ENCODE measurements around the gene TIAM2.
"Not testable (repeated sequence)": the region's sequence is repeated elsewhere in the genome, so short reads cannot be mapped to it uniquely, and the experiment has no call there.

Gene TIAM2

DNA sequence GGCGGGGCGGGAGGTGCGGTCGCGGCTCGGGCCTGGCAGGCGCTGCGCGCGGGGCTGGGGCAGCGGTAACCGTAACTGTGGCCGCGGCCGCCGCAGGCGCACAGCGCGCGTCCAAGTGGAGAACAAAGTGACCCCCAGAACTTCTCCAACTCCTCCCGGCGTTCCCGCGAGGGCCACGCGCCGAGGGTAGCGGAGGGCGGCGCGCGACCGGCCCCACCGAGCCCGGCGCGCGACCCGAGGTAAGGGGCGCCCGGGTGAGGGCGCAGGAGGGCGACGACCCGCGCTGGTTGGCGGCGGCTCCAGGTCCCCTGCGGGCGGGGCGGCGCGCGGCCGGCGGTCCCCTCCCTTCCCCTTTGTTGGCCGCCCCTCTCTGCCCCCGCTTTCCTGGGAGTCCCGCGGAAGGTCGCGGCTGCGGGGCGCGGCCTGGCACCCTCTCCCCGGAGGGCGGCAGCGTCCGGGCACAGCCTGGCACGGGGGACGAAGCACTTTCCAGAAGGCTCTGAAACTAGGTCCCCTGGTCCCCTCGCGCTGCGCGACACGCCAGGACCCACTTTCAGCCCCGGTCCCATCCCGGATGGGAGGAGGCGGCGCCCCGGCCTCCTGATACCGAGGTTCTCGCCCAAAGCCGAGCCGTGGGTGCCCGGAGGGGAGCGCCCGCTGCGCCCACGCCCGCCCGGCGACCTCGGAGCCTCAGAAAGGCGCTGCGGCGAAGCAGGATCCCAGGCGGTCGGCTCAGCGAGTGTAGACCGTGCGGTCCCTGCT is at the start of gene TIAM2:
TSS of gene TIAM2 (plus strand) at position 62 of the 762 bp plus-strand sequence. CDS start 133,909 bp downstream, outside the sequence.
- DNase-seq (ENCODE audit: low spot score), result no peak

DNA sequence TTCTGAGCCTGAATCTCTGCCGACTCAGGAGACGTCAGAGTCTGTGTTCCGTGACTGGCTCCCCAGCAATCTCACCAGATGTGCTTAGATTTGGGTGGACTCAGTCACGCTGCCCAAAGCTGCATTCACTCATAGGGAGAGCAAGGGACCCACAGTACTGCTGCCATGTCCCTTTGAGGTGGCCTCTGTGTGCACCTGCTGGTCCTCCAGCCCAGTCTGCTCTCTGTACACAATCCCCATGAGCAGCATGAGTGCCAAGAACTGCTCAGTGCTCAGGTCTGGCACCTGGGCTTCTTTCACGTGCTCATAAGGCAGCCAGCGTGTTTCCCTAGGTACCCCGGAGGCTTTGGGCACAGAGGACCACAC is 44.2 kb upstream of the TIAM2 start:
- DNase-seq (ENCODE audit: low spot score), result no peak

DNA sequence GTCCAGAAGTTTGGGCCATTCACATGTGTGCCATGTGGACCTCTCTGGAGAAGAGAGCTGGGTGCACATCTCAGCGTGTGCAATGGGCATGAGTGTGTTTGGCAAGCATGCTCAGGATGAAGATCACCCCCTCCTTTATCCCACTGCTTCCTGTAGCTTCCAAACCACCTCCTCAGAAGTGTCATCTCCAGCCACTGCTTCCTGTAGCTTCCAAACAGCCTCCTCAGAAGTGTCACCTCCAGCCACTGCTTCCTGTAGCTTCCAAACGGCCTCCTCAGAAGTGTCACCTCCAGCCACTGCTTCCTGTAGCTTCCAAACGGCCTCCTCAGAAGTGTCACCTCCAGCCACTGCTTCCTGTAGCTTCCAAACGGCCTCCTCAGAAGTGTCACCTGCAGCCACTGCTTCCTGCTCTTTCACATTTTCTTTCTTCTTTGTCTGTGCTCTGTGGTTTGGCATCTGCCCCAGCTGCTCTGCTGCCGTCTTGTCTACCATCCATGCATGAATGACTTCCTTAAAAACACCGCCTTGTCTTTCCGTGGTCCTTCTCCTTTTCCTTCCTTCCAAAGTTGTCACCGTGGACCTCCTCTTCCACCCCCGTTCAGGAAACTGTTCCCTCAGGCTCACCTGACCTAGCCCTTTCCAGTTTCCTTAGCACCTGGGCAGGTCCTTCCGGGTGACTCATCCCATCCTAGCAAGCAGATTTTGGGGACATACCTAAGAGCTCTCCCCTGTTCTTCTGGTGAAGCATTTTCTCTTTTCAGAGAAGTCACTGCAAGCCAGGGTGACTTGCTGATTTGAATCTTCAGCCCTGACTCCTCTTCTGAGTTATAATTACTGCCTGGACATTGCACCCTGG is 43.5 kb upstream of the TIAM2 start:
- DNase-seq (ENCODE audit: low spot score), result peak; percentile 29

DNA sequence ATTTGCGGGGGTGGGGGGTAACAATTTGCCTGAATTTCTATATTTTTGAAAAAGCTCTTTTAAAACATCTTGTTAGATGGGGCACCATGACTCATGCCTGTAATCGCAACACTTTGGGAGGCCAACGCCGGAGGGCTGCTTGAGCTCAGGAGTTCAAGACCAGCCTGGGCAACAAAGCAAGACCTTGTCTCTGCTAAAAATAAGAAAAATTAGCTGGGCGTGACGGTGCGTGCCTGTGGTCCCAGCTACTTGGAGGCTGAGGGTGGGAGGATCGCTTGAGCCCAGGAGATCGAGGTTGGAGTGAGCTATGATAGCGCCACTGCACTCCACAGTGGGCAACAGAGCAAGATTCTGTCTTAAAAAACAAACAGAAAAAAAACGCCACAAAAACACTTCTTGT is 41.5 kb upstream of the TIAM2 start:
- DNase-seq (ENCODE audit: low spot score), result no peak

DNA sequence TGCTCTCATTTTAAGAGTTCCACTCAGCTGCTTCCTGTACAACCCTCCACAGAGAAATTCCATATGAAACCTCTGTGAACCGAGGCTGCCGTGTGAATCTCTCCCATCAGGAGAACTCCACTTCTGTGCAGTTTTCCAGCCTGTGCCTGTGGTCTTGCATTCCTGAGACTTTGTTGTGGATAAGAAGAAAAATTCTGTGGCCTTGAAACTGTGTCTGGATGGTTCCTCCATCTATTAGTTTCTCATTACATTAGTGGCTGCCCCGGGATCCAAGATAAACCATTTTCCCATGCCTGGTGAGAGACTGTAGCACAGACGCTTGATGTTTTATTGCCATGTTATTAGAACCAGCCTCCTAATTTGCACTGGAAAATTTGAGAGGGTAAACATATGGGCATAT is 40.8 kb upstream of the TIAM2 start:
- no peak for DNase-seq (ENCODE audit: low spot score)

DNA sequence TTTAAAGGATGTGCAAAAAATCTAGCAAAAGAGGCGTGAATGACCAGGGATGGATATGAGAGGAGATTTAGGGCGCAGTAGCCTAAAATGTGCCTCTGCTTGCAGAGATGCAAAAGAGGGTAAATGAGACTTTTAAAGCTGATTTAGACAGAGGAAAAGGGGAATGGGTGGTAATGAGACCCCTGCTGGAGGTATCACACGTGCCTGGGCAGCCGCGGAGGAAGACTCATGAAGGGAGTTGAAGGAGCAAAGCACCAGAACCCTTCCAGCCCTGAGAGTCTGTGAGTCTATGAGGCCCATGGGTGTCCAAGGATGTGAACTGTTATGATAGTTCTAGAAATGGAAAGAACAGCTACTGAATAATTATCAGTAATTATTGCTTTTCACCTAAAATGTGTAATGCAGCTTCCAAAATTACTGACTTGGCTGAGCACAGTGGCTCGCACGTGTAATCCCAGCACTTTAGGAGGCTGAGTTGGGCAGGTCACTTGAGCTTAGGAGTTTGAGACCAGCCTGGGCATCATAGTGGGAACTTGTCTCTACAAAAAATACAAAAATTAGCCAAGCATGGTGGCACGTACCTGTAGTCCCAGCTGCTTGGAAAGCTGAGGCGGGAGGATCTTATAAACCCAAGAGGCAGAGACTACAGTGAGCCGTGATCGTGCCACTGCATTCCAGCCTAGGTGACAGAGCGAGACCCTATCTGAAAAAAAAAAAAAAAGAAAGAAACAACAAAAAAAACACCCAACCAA is 38.2 kb upstream of the TIAM2 start:
- DNase-seq (ENCODE audit: low spot score), result no peak

DNA sequence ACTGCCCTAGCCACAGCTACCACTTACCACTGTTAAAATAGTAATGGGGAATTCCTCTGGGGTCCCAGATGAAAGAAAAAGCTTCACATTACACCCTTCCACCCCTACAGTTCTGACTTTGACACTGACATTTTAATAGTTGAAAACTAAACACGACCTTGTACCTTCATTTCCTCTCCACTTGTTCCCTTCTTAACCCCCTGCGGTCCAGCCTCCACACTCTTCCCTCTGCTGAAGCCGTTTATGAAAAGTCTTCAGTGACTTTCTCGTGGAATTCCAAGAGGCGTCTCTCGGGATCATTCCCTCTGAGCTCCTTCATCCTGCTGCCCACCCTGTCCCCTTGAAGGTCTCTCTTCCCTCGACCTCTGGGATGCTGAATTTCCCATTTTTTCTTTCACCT is 36.6 kb upstream of the TIAM2 start:
- no peak for DNase-seq (ENCODE audit: low spot score)

DNA sequence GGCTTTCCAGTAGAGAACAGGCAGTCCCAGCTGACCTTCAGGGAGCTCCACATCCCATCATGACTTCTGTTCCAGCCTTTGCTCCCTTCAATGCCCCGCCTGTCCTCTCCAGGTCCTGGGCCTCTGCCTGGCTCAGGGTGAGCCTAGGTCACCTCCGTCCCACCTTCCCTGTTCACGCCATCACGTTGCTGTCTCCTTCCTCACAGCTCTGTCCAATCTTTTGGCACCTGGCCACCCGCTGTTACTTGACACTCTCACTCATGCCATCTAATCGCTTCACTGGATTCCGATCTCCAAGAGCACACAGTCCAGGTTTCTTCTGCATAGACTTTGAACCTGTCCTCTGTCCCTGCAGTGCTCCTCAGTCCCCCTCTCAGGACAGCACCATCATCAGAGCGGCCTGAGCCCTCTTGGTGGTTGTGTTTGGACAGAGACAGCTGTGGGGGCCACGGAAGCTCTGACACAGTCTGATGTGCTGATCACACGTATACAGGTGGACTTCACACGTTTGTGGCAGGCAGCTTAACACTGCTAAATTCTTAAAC is 34.7 kb upstream of the TIAM2 start:
- no peak for DNase-seq (ENCODE audit: low spot score)

DNA sequence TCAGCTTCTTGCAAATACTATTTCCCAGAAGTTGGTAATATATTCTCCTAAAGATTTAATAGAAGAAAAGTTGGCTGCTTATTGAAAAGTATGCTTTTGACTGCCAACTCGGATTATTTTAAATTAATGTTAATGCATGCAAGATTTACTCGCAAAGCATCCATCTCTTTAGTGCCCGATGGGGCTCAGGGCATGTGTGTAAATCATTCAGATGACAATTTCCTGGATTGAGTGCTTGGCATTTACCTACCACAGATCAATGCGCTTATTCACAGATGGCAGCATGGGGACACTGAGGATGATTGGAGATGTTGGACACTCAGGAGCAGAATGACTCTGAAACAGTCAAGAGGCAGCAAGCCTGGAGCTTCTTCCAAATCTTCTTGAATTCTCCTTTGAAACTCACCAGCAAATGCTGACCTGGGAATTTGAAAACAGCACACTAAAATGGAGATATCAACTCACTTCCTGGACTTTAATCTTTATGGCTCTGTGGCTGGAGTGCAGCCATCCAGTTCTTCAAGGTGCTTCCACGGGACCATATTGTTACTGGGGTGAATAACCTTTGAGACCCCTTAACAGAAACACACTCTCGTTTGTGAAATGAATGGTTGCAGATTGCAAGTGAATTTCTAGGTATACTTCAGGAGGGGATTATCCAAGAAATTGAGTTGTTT is 34.1 kb upstream of the TIAM2 start:
- DNase-seq (ENCODE audit: low spot score), result no peak

DNA sequence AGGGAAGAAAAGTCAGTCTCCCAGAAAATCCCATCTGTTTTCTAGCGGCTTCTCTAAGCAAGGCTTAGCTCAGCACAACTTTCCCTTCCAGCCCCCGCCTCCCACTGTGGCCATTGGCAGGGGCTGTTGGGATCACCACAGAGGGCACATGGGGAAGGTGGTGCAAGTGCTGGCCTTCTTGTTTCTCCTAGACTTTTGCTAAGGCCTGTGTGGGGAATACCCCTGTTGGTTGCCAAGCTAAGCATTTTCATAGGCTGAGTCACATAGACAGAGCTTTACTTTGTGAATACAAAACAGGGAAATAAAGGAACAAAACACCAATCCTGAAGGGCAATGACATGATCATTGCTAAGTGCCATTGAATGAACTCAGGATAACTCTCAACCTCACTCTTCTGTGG is 32.4 kb upstream of the TIAM2 start:
- no peak for DNase-seq (ENCODE audit: low spot score)

DNA sequence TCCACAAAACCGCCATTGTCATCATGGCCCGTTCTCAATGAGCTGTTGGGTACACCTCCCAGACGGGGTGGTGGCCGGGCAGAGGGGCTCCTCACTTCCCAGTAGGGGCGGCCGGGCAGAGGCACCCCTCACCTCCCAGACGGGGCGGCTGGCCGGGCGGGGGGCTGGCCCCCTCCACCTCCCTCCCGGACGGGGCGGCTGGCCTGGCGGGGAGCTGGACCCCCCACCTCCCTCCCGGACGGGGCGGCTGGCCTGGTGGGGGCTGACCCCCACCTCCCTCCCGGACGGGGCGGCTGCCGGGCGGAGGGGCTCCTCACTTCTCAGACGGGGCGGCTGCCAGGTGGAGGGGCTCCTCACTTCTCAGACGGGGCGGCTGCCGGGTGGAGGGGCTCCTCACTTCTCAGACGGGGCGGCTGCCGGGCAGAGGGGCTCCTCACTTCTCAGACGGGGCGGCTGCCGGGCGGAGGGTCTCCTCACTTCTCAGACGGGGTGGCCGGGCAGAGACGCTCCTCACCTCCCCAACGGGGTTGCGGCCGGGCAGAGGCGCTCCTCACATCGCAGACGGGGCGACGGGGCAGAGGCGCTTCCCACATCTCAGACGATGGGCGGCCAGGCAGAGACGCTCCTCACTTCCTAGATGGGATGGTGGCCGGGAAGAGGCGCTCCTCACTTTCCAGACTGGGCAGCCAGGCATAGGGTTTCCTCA is 28.9 kb upstream of the TIAM2 start:
- not testable (repeated sequence) for DNase-seq (ENCODE audit: low spot score)

DNA sequence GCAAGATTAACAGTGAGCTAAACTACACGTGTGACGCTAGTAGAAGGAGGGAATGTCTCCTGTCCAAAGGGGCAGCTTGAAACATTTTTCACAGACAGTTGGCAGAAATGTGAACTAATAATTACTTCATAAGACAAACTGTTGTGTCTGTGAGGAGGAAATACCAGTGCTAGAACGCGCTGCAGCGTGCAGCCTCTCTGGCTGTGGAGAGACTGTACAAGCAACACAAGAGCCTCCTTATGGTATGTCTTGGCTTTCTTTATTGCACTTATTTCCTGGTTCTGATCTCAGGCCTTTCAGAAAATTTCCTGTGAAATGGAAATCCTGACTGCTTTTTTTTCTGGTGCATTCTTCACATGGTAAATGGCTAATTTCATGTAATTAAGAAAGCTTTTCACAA is 25.3 kb upstream of the TIAM2 start:
- DNase-seq (ENCODE audit: low spot score), result no peak

DNA sequence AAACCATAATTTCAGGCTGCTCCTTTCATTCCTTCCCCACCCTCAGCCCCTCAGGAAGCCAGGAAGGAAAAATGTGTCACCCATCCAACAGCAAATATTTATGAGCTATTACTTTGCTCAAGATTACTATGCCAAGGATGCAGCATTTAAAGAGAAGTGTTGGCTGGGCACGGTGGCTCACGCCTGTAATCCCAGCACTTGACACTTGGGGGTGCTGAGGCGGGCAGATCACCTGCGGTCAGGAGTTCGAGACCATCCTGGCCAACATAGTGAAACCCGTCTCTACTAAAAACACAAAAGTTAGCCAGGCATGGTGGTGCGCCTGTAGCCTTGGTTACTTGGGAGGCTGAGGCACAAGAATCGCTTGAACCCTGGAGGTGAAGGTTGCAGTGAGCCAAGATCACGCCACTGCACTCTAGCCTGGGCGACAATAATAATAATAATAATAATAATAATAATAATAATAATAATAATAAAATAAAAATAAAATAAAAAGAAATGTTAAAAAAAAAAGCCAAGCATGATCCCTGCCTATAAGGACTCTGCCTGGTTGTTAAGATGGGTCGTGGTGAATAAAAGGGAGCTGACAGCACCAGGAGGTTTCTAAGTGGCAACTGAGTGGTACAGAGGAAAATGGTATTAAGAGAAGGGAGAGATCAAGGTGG is 20.5 kb upstream of the TIAM2 start:
- DNase-seq (ENCODE audit: low spot score), result no peak

DNA sequence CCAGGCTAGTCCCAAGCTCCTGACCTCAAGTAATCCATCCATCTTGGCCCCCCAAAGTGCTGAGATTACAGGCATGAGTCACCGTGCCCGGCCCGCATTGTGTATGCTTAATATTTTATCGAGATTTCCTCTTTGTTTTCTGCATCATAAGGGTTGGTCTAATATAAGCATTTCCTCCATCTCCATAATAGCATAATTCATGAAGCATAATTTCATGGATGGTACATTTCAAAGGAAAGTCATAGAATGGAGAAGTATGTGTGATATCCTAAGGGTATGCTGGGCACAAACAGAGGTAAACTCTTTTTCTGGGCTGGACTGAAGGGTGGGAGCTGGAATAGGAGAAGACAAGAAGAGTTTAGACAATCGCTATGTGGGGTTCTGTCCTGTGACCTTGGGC is 17.5 kb upstream of the TIAM2 start:
- no peak for DNase-seq (ENCODE audit: low spot score)

DNA sequence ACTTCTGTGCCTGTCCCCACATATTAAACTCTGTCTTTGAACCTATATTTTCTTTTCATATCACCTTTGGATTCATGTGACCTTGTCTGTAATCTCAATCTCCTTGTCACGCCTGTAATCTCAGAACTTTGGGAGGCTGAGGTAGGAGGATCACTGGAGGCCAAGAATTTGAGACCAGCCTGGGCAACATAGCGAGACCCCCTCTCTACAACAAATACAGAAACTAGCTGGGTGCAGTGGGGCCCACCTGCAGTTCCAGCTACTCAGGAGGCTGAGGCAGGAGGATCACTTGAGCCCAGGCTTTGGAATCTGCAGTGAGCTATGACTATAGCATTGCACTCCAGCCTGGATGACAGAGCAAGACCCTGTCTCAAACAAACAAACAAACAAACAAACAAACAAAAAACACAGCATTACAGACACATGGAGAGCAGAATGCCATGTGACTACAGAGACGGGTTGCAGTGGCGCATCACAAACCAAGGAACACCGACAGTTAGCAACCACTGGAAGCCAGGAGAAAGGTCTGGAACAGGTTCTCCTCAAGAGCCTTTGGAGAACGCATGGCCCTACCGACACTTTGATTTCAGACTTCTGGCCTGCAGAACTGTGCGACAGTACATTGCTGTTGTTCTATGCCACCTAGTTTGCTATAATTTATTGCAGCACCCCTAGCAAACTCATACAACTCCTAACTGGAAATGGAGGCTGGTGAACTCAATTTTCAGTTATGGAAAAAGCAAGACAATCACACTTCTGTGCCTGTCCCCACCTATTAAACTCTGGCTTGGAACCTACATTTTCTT is 14.6 kb upstream of the TIAM2 start:
- DNase-seq (ENCODE audit: low spot score), result no peak

DNA sequence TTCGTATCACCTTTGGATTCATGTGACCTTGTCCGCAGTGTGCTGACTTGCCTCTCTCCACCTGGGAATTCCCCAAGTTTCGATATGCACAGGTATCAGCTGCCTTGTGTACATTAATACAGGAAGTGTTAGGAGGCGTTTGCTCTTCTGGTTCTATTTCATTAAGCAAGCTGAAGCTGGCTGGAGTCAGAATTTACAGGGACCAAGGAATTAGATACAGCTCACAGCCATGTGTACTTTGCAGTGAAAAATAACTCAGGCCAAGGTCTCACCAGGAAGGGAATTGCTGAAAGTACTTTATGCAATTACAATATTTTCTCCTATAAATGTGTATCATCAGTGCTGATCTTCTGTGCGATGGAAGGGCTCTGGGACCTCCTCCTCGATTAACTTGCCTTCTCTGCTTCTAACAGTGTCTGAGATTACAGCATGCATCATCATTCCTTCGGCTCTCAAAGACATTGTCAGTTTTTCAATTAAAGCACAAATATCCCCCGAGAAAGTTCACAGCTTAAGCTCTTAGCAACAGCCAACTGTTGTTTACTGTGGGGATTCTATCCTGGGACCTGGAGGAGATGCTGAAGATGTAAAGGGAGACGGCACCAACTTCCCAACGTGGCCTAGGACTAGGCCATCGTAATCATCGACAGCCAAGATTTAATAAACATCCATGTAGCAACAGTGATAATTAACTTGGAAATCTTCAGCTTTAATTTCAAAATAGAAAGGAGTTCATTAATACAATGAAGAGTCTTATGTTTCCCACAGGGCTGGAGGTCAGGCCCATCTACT is 13.8 kb upstream of the TIAM2 start:
- DNase-seq (ENCODE audit: low spot score), result no peak

DNA sequence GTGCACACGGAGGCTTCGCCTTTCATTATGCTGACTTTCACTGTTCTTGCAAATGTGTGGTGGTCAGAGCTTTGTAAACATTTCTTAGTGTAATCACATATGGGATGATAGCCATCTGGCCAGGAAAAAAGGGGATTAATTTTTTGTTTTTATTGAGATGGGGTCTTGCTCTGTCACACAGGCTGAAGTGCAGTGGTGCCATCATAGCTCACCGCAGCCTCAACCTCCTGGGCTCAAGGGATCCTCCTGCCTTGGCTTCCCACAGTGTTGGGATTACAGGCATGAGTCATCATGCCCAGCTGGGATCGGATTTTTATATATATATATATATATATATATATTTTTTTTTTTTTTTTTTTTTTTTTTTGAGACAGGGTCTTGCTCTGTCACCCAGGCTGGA is 11.0 kb upstream of the TIAM2 start:
- no peak for DNase-seq (ENCODE audit: low spot score)

DNA sequence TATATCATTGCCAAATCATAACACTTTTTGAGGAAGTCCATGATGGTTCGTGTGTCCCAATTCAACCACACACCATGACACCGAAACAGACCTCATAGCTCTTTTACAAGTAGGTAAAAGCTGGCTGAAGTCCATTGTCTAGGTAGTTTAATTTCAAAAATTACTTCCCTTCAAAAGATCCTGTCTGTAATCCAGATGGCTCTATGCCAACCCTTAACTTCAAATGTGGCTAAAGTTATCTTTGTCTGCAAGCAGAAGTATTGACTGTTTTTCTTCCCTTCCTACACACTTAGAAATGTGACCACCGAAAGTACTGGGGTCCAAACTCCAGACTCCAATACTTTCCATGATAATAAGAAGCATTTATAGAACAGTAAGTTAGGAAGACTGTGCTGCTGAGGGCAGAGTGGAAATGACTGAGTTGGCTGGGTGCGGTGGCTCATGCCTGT is 8.3 kb upstream of the TIAM2 start:
- DNase-seq (ENCODE audit: low spot score), result no peak

DNA sequence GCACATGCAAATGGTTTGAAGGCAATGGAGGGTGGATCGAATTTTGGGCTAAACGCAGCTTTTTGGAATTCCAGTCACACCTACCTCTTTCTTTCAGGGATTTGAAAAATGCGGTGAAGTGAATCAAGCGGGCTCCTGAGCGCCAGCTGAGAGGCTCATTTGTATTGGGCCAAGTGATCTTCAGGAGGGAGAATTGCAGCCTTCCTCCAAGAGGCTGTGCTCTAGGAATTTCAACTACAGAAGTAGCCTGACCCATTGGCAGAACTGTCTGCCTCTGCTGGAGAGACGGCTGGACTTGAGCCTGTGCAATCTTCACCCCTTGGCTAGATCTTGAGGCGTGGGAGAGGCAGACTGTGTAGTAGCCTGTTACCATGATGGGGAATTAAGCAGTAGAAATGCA is 5.7 kb upstream of the TIAM2 start:
- no peak for DNase-seq (ENCODE audit: low spot score)
